ENCODE data around the gene DOCK3.

Gene DOCK3

DNA sequence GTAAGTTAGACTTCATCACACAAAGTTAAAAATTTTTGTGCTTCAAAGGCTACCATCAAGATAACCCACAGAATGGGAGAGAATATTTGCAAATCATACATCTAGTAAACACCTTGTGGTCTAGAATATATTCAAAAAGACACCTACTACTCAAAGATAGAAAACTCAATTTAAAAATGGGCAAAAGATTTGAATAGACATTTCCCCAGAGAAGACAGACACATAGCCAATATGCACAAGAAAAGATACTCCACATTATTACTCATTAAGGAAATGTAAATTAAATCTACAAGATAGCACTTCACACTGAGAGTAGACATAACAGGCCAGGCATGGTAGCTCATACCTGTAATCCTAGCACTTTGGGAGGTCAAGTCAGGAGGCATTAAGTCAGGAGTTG is 622.6 kb downstream of the DOCK3 start:
- no peak for ATAC-seq

DNA sequence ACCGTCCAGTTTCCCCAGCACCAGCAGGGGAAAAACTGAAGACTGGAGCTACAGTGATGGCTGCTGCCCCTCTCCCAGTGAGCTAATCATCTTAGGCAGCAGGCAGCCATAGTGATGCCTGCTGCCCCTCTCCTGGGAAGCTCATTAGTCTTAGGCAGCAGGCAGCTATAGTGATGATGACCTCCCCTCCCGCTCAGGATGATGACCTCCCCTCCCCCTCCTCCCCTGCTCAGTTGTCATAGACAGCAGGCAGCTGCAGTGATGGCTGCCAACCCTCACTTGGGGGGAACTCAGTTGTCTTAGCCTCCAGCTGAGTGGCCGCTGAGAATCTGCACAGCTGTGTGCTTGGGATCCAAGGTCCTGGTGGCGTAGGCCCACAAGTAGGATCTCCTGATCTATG is 629.5 kb downstream of the DOCK3 start:
- no peak for ATAC-seq
- TF ChIP-seq ZNF565 (CRISPR knock-in tag; conservative IDR thresholded peaks at IDR 0.05; ENCODE audit: low read depth) (no peak), RARB (CRISPR knock-in tag; IDR thresholded peaks at IDR 0.05) (no peak), TCF4 (CRISPR knock-in tag; IDR thresholded peaks at IDR 0.05; ENCODE audit: borderline replicate concordance) (no peak), ZC3H10 (CRISPR knock-in tag; IDR thresholded peaks at IDR 0.05) (no peak), CSDC2 (CRISPR knock-in tag; IDR thresholded peaks at IDR 0.05) (no peak), ZFP30 (CRISPR knock-in tag; IDR thresholded peaks at IDR 0.05) (no peak), SNAI2 (CRISPR knock-in tag; IDR thresholded peaks at IDR 0.05) (no peak), TOX (CRISPR knock-in tag; IDR thresholded peaks at IDR 0.05; ENCODE audit: borderline replicate concordance) (no peak), ZNF8 (CRISPR knock-in tag; IDR thresholded peaks at IDR 0.05) (no peak), ZNF70 (CRISPR knock-in tag; IDR thresholded peaks at IDR 0.05) (no peak), ISL1 (CRISPR knock-in tag; IDR thresholded peaks at IDR 0.05) (no peak), ZFP3 (CRISPR knock-in tag; IDR thresholded peaks at IDR 0.05) (no peak), PATZ1 (CRISPR knock-in tag; IDR thresholded peaks at IDR 0.05; ENCODE audit: borderline replicate concordance) (no peak)
- TF ChIP-seq, protein P1, sequence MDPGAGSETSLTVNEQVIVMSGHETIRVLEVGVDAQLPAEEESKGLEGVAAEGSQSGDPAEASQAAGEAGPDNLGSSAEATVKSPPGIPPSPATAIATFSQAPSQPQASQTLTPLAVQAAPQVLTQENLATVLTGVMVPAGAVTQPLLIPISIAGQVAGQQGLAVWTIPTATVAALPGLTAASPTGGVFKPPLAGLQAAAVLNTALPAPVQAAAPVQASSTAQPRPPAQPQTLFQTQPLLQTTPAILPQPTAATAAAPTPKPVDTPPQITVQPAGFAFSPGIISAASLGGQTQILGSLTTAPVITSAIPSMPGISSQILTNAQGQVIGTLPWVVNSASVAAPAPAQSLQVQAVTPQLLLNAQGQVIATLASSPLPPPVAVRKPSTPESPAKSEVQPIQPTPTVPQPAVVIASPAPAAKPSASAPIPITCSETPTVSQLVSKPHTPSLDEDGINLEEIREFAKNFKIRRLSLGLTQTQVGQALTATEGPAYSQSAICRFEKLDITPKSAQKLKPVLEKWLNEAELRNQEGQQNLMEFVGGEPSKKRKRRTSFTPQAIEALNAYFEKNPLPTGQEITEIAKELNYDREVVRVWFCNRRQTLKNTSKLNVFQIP (CRISPR knock-in tag; IDR thresholded peaks at IDR 0.05; ENCODE audit: borderline replicate concordance, low read depth) = no peak
- TF ChIP-seq, protein P2, sequence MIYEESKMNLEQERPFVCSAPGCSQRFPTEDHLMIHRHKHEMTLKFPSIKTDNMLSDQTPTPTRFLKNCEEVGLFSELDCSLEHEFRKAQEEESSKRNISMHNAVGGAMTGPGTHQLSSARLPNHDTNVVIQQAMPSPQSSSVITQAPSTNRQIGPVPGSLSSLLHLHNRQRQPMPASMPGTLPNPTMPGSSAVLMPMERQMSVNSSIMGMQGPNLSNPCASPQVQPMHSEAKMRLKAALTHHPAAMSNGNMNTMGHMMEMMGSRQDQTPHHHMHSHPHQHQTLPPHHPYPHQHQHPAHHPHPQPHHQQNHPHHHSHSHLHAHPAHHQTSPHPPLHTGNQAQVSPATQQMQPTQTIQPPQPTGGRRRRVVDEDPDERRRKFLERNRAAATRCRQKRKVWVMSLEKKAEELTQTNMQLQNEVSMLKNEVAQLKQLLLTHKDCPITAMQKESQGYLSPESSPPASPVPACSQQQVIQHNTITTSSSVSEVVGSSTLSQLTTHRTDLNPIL (CRISPR knock-in tag; IDR thresholded peaks at IDR 0.05; ENCODE audit: low read depth) = no peak

More for the DNA sequence above, 622.6 kb downstream of the DOCK3 start:
- TF ChIP-seq ZFP3 (CRISPR knock-in tag; IDR thresholded peaks at IDR 0.05) = no peak
- TF ChIP-seq ISL1 (CRISPR knock-in tag; IDR thresholded peaks at IDR 0.05) = no peak
- TF ChIP-seq, protein P2 (CRISPR knock-in tag; IDR thresholded peaks at IDR 0.05; ENCODE audit: low read depth) = no peak
- TF ChIP-seq BACH2 (CRISPR knock-in tag; IDR thresholded peaks at IDR 0.05; ENCODE audit: borderline replicate concordance) = no peak
- TF ChIP-seq ZC3H10 (CRISPR knock-in tag; IDR thresholded peaks at IDR 0.05) = no peak
- no peak for TF ChIP-seq CSDC2 (CRISPR knock-in tag; IDR thresholded peaks at IDR 0.05)
- TF ChIP-seq ZNF8 (CRISPR knock-in tag; IDR thresholded peaks at IDR 0.05) = no peak
- no peak for TF ChIP-seq PATZ1 (CRISPR knock-in tag; IDR thresholded peaks at IDR 0.05; ENCODE audit: borderline replicate concordance)
- no peak for TF ChIP-seq ARNTL (CRISPR knock-in tag; IDR thresholded peaks at IDR 0.05; ENCODE audit: borderline replicate concordance, low read depth)
- no peak for TF ChIP-seq PPARA (CRISPR knock-in tag; IDR thresholded peaks at IDR 0.05; ENCODE audit: borderline replicate concordance)
- TF ChIP-seq, protein P1 (CRISPR knock-in tag; IDR thresholded peaks at IDR 0.05; ENCODE audit: borderline replicate concordance, low read depth) = no peak
- TF ChIP-seq ZNF70 (CRISPR knock-in tag; IDR thresholded peaks at IDR 0.05) = no peak
- TF ChIP-seq, protein P3, sequence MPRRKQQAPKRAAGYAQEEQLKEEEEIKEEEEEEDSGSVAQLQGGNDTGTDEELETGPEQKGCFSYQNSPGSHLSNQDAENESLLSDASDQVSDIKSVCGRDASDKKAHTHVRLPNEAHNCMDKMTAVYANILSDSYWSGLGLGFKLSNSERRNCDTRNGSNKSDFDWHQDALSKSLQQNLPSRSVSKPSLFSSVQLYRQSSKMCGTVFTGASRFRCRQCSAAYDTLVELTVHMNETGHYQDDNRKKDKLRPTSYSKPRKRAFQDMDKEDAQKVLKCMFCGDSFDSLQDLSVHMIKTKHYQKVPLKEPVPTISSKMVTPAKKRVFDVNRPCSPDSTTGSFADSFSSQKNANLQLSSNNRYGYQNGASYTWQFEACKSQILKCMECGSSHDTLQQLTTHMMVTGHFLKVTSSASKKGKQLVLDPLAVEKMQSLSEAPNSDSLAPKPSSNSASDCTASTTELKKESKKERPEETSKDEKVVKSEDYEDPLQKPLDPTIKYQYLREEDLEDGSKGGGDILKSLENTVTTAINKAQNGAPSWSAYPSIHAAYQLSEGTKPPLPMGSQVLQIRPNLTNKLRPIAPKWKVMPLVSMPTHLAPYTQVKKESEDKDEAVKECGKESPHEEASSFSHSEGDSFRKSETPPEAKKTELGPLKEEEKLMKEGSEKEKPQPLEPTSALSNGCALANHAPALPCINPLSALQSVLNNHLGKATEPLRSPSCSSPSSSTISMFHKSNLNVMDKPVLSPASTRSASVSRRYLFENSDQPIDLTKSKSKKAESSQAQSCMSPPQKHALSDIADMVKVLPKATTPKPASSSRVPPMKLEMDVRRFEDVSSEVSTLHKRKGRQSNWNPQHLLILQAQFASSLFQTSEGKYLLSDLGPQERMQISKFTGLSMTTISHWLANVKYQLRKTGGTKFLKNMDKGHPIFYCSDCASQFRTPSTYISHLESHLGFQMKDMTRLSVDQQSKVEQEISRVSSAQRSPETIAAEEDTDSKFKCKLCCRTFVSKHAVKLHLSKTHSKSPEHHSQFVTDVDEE (CRISPR knock-in tag; IDR thresholded peaks at IDR 0.05) = no peak
- TF ChIP-seq ZNF565 (CRISPR knock-in tag; conservative IDR thresholded peaks at IDR 0.05; ENCODE audit: low read depth) = no peak
- no peak for TF ChIP-seq GLIS3 (CRISPR knock-in tag; IDR thresholded peaks at IDR 0.05)
- no peak for TF ChIP-seq TOX (CRISPR knock-in tag; IDR thresholded peaks at IDR 0.05; ENCODE audit: borderline replicate concordance)
- TF ChIP-seq TCF4 (CRISPR knock-in tag; IDR thresholded peaks at IDR 0.05; ENCODE audit: borderline replicate concordance) = no peak
- no peak for TF ChIP-seq RARB (CRISPR knock-in tag; IDR thresholded peaks at IDR 0.05)
- TF ChIP-seq OSR1 (CRISPR knock-in tag; IDR thresholded peaks at IDR 0.05) = no peak
